H9 (cell line): ENCODE results near the gene FAM193B. TPM values are rescaled to one million over a fixed set of nuclear protein-coding genes. Genes with fewer than 3 reads are reported as not detected.

Experiments
- DNase-seq: peaks from one replicate; pipeline ENCODE4 v3.0.0-alpha.2; 2017
- H2AFZ ChIP-seq: one replicate; pipeline ENCODE4 v1.6.1; 2013; ENCODE audit warnings: mild to moderate bottlenecking, low read length, control low read depth, moderate library complexity
- H2AK5ac ChIP-seq: 2 replicates; pipeline ENCODE4 v1.6.1; 2013; ENCODE audit warnings: low read length, control low read depth, mixed read lengths; ENCODE audit not compliant: insufficient read length
- H2BK120ac ChIP-seq: one replicate; pipeline ENCODE4 v1.6.1; 2013; ENCODE audit warnings: low read depth, mild to moderate bottlenecking, low read length, control low read depth, inconsistent platforms; ENCODE audit not compliant: poor library complexity, severe bottlenecking
- H2BK12ac ChIP-seq: 2 replicates; pipeline ENCODE4 v1.6.1; 2013; ENCODE audit warnings: low read length, control low read depth, mixed read lengths, low read depth; ENCODE audit not compliant: insufficient read length
- H2BK15ac ChIP-seq: 2 replicates; pipeline ENCODE4 v1.6.1; 2013; ENCODE audit warnings: low read depth, low read length, control low read depth
- H2BK20ac ChIP-seq: one replicate; pipeline ENCODE4 v1.6.1; 2013; ENCODE audit warnings: low read depth, mild to moderate bottlenecking, low read length, control low read depth, inconsistent platforms; ENCODE audit not compliant: poor library complexity, severe bottlenecking
- H2BK5ac ChIP-seq: 2 replicates; pipeline ENCODE4 v1.6.1; 2013; ENCODE audit warnings: low read length, control low read depth, mixed read lengths; ENCODE audit not compliant: insufficient read length
- H3K14ac ChIP-seq: 2 replicates; pipeline ENCODE4 v1.6.1; 2013; ENCODE audit warnings: low read length, control low read depth; ENCODE audit not compliant: insufficient read depth
- H3K18ac ChIP-seq: 2 replicates; pipeline ENCODE4 v1.6.1; 2013; ENCODE audit warnings: low read depth, mild to moderate bottlenecking, mixed read lengths, low read length, control low read depth; ENCODE audit not compliant: insufficient read length
- H3K23ac ChIP-seq: 2 replicates; pipeline ENCODE4 v1.6.1; 2013; ENCODE audit warnings: low read length, control low read depth, mixed read lengths, low read depth; ENCODE audit not compliant: insufficient read length
- H3K23me2 ChIP-seq: 2 replicates; pipeline ENCODE4 v1.6.1; 2013; ENCODE audit warnings: low read depth, mild to moderate bottlenecking, mixed read lengths, low read length, control low read depth; ENCODE audit not compliant: insufficient read length, poor library complexity, severe bottlenecking
- H3K27ac ChIP-seq: 2 replicates; pipeline ENCODE4 v1.5.1; 2013; ENCODE audit warnings: low read length, control low read depth, mixed read lengths, low read depth; ENCODE audit not compliant: insufficient read length
- H3K27me3 ChIP-seq: 2 replicates; pipeline ENCODE4 v1.6.1; 2013; ENCODE audit warnings: low read length, control low read depth, inconsistent platforms; ENCODE audit not compliant: insufficient read depth
- H3K4ac ChIP-seq: 2 replicates; pipeline ENCODE4 v1.6.1; 2013; ENCODE audit warnings: low read depth, mild to moderate bottlenecking, control low read depth, inconsistent platforms, low read length, moderate library complexity
- H3K4me1 ChIP-seq: 2 replicates; pipeline ENCODE4 v1.6.1; 2013; ENCODE audit warnings: low read length, control low read depth, inconsistent platforms; ENCODE audit not compliant: insufficient read depth
- H3K4me2 ChIP-seq: 2 replicates; pipeline ENCODE4 v1.6.1; 2013; ENCODE audit warnings: low read length, control low read depth, mixed read lengths; ENCODE audit not compliant: insufficient read length, insufficient read depth
- H3K56ac ChIP-seq: 2 replicates; pipeline ENCODE4 v1.6.1; 2013; ENCODE audit warnings: low read depth, mild to moderate bottlenecking, mixed read lengths, low read length, control low read depth; ENCODE audit not compliant: insufficient read length
- H3K79me1 ChIP-seq: 2 replicates; pipeline ENCODE4 v1.6.1; 2013; ENCODE audit warnings: low read depth, mild to moderate bottlenecking, moderate library complexity, low read length, control low read depth, inconsistent platforms; ENCODE audit not compliant: insufficient read depth, poor library complexity, severe bottlenecking
- H3K79me2 ChIP-seq: 2 replicates; pipeline ENCODE4 v1.6.1; 2013; ENCODE audit warnings: low read length, control low read depth, inconsistent platforms; ENCODE audit not compliant: insufficient read depth
- H3K9ac ChIP-seq: 2 replicates; pipeline ENCODE4 v1.6.1; 2013; ENCODE audit warnings: low read length, control low read depth, mixed read lengths; ENCODE audit not compliant: insufficient read length; ENCODE audit errors: extremely low read depth
- H3K9me3 ChIP-seq: one replicate; pipeline ENCODE4 v1.6.1; 2013; ENCODE audit warnings: low read depth, low read length, inconsistent platforms; ENCODE audit not compliant: control insufficient read depth
- H3T11ph ChIP-seq: one replicate; pipeline ENCODE4 v1.6.1; 2013; ENCODE audit warnings: mild to moderate bottlenecking, low read length, control low read depth, inconsistent platforms
- H4K20me1 ChIP-seq: one replicate; pipeline ENCODE4 v1.6.1; 2013; ENCODE audit not compliant: control insufficient read depth, insufficient read length, insufficient read depth
- H4K5ac ChIP-seq: 2 replicates; pipeline ENCODE4 v1.6.1; 2013; ENCODE audit warnings: low read depth, mild to moderate bottlenecking, mixed read lengths, low read length, control low read depth; ENCODE audit not compliant: insufficient read length
- H4K8ac ChIP-seq: replicated peaks from 2 replicates; pipeline ENCODE4 v1.6.1; 2013; ENCODE audit warnings: low read length, control low read depth, mixed read lengths, low read depth; ENCODE audit not compliant: insufficient read length
- H4K91ac ChIP-seq: 2 replicates; pipeline ENCODE4 v1.6.1; 2013; ENCODE audit warnings: low read depth, mild to moderate bottlenecking, moderate library complexity, mixed read lengths, low read length, control low read depth; ENCODE audit not compliant: insufficient read length
- H3K27ac Mint-ChIP-seq, 3 experiments: 2 replicates in 2 of 3; 3 replicates in 1 of 3; pipeline ENCODE4 v1.8.0; 2020 to 2021; ENCODE audit warnings: mixed read lengths in 3 of 3, mild to moderate bottlenecking in 1 of 3, moderate library complexity in 1 of 3
- H3K27me3 Mint-ChIP-seq: 2 replicates; pipeline ENCODE4 v1.8.0; 2021; ENCODE audit warnings: low read depth, mild to moderate bottlenecking, moderate library complexity, mixed read lengths
- H3K36me3 Mint-ChIP-seq, 3 experiments: 2 replicates in 2 of 3; 3 replicates in 1 of 3; pipeline ENCODE4 v1.8.0; 2020 to 2021; ENCODE audit warnings: low read depth in 3 of 3, mixed read lengths in 3 of 3; ENCODE audit not compliant: insufficient read depth in 1 of 3
- H3K4me1 Mint-ChIP-seq, 2 experiments: 2 replicates each; pipeline ENCODE4 v1.8.0; 2020; ENCODE audit warnings: mixed read lengths in 2 of 2
- H3K4me3 Mint-ChIP-seq, 2 experiments: 2 replicates in 1 of 2; 3 replicates in 1 of 2; pipeline ENCODE4 v1.8.0; 2020 to 2021; ENCODE audit warnings: mild to moderate bottlenecking in 2 of 2, mixed read lengths in 2 of 2, moderate library complexity in 1 of 2
- H3K9me3 Mint-ChIP-seq, 2 experiments: 2 replicates in 1 of 2; 3 replicates in 1 of 2; pipeline ENCODE4 v1.8.0; 2020; ENCODE audit warnings: mild to moderate bottlenecking in 2 of 2, mixed read lengths in 2 of 2, moderate library complexity in 1 of 2
- CTCF ChIP-seq: fragments of 200-600 bp; sonication (generic); conservative IDR thresholded peaks from 3 replicates; pipeline ENCODE4 v1.8.0; 2021; ENCODE audit warnings: antibody characterized with exemption, mild to moderate bottlenecking
- WGBS: extraction: QIAGEN DNeasy Blood & Tissue Kit; methylation state at CpG from one replicate; pipeline ENCODE4 v1.1.7; 2013; ENCODE audit warnings: missing lambda C conversion rate, low lambda C conversion rate, mixed read lengths; ENCODE audit not compliant: insufficient read length; ENCODE audit errors: extremely low coverage; 5-methylcytosine and 5-hydroxymethylcytosine counted together
- total RNA-seq: library from RNA; stranded (reverse); gene quantifications from 2 replicates; pipeline ENCODE4 v1.2.1, GENCODE V29; 2021

FAM193B gene
- total RNA-seq, 1 experiment from 2014 or later = 71.5 TPM

GRCh38 chr5:177599731-177600507, 45.6 kb upstream of the FAM193B start, which contains the start of gene B4GALT7:
Gene B4GALT7, plus strand, starts transcription at chr5:177600132. Its CDS starts 79 bp downstream, at chr5:177600211.
- H3T11ph ChIP-seq = no peak within 1 kb of the TSS
- H3K27ac Mint-ChIP-seq = peak within 1 kb of the TSS; percentile 17 to 74 (median 46); a peak in 6 of 7 replicates
- H2BK120ac ChIP-seq = no peak within 1 kb of the TSS
- no peak within 1 kb of the TSS for H2BK20ac ChIP-seq
- H3K23me2 ChIP-seq = peaks cover 6% of the 10 kb centered on the region
- peak within 1 kb of the TSS; percentile 69 for H3K9ac ChIP-seq
- H3K4ac ChIP-seq = no peak within 1 kb of the TSS
- no peak within 1 kb of the TSS for H4K5ac ChIP-seq
- peaks cover 3% of the 10 kb centered on the region; the same call in 1 of the 2 replicates for H3K4me1 ChIP-seq
- H3K18ac ChIP-seq = no peak within 1 kb of the TSS
- no CpG with 5 or more reads among the region's 86 CpGs for WGBS
- H3K23ac ChIP-seq = no peak within 1 kb of the TSS
- peak within 1 kb of the TSS; percentile 39; the same call in 1 of the 2 replicates for H3K14ac ChIP-seq
- no peaks in the 10 kb centered on the region for H3K79me2 ChIP-seq
- no peak within 1 kb of the TSS for H2AK5ac ChIP-seq
- no peak within 1 kb of the TSS for H2BK12ac ChIP-seq
- no peaks in the 10 kb centered on the region for H3K27me3 ChIP-seq
- H4K20me1 ChIP-seq = no peaks in the 10 kb centered on the region
- H3K4me3 Mint-ChIP-seq = peak within 1 kb of the TSS; percentile 83 to 96
- no peak within 1 kb of the TSS for H3K56ac ChIP-seq
- H3K27ac ChIP-seq = no peak within 1 kb of the TSS
- no peak within 1 kb of the TSS for H4K91ac ChIP-seq
- H2BK5ac ChIP-seq = no peak within 1 kb of the TSS
- no peak for TF ChIP-seq CTCF
- no peaks in the 10 kb centered on the region for H3K79me1 ChIP-seq
- no peaks in the 10 kb centered on the region for H3K9me3 ChIP-seq
- H3K9me3 Mint-ChIP-seq = no peaks in the 10 kb centered on the region; a peak in 1 of 5 replicates
- DNase-seq = peak; percentile 76
- no peak within 1 kb of the TSS for H2BK15ac ChIP-seq
- no peak within 1 kb of the TSS for H4K8ac ChIP-seq
- peaks cover 15 to 29% (median 22%) of the 10 kb centered on the region in 3 experiments for H3K36me3 Mint-ChIP-seq
- peak within 1 kb of the TSS; percentile 95 for H3K4me2 ChIP-seq
- peaks cover 11 to 16% of the 10 kb centered on the region in 2 experiments for H3K4me1 Mint-ChIP-seq
- H3K27me3 Mint-ChIP-seq = peaks cover 11% of the 10 kb centered on the region
- no peak within 1 kb of the TSS for H2AFZ ChIP-seq
